Neural cell (in vitro differentiated cells): ENCODE measurements around the gene ADCY4. TPM values are rescaled to one million over a fixed set of nuclear protein-coding genes. Genes with fewer than 3 reads are reported as not detected.

ENCODE experiments used
- H2AFZ ChIP-seq: fragments of 200-600, 300-800 bp; sonication (generic), shearing (Covaris generic); 2 replicates; pipeline ENCODE4 v1.6.0; 2014; ENCODE audit warnings: low read depth, mild to moderate bottlenecking, antibody characterized with exemption, low read length, moderate library complexity
- H3F3A ChIP-seq: fragments of 200-600 bp; shearing (Covaris generic); 2 replicates; pipeline ENCODE4 v1.6.1; 2016; ENCODE audit warnings: mild to moderate bottlenecking, moderate library complexity, mixed read lengths, antibody characterized with exemption, low read length; ENCODE audit not compliant: insufficient read depth, poor library complexity, severe bottlenecking
- H3K27ac ChIP-seq: fragments of 200-600, 300-800 bp; sonication (generic), shearing (Covaris generic); 2 replicates; pipeline ENCODE4 v1.5.1; 2014; ENCODE audit warnings: mild to moderate bottlenecking, low read length, moderate library complexity
- H3K27me3 ChIP-seq: fragments of 300-800, 200-600 bp; sonication (generic), shearing (Covaris generic); 2 replicates; pipeline ENCODE4 v1.6.0; 2014; ENCODE audit warnings: mild to moderate bottlenecking, low read depth, low read length, moderate library complexity; ENCODE audit not compliant: insufficient read depth
- H3K36me3 ChIP-seq: fragments of 300-800, 200-600 bp; sonication (generic), shearing (Covaris generic); 2 replicates; pipeline ENCODE4 v1.5.1; 2014; ENCODE audit warnings: mild to moderate bottlenecking, antibody characterized with exemption, low read length, moderate library complexity; ENCODE audit not compliant: insufficient read depth
- H3K4me2 ChIP-seq: fragments of 300-800, 200-600 bp; sonication (generic), shearing (Covaris generic); 2 replicates; pipeline ENCODE4 v1.6.0; 2014; ENCODE audit warnings: mild to moderate bottlenecking, low read length
- H3K4me3 ChIP-seq: fragments of 300-800, 200-600 bp; sonication (generic), shearing (Covaris generic); 2 replicates; pipeline ENCODE4 v1.5.1; 2014; ENCODE audit warnings: mild to moderate bottlenecking, low read length, moderate library complexity
- H3K79me2 ChIP-seq: fragments of 200-600 bp; shearing (Covaris generic); replicated peaks from 2 replicates; pipeline ENCODE4 v1.6.0; 2014; ENCODE audit warnings: mild to moderate bottlenecking, low read length, moderate library complexity; ENCODE audit not compliant: insufficient read depth
- H3K9ac ChIP-seq: fragments of 300-800, 200-600 bp; sonication (generic), shearing (Covaris generic); 2 replicates; pipeline ENCODE4 v1.6.1; 2016; ENCODE audit warnings: mild to moderate bottlenecking, low read length, mixed read lengths
- H3K9me2 ChIP-seq: fragments of 200-600 bp; shearing (Covaris generic); 2 replicates; pipeline ENCODE4 v1.6.1; 2016; ENCODE audit warnings: mild to moderate bottlenecking, low read length, mixed read lengths; ENCODE audit not compliant: insufficient read depth
- H3K9me3 ChIP-seq: fragments of 200-600, 300-800 bp; sonication (generic), shearing (Covaris generic); 2 replicates; pipeline ENCODE4 v1.6.1; 2016; ENCODE audit warnings: mild to moderate bottlenecking, mixed run types, low read length, moderate library complexity, mixed read lengths
- H4K20me1 ChIP-seq: fragments of 200-600 bp; shearing (Covaris generic); 2 replicates; pipeline ENCODE4 v1.6.1; 2016; ENCODE audit warnings: mild to moderate bottlenecking, mixed run types; ENCODE audit not compliant: insufficient read depth
- EP300 ChIP-seq: fragments of 450-650 bp; conservative IDR thresholded peaks from 2 replicates; pipeline ENCODE4 v1.6.1; 2014; ENCODE audit warnings: antibody characterized with exemption, mild to moderate bottlenecking, moderate library complexity; ENCODE audit not compliant: poor library complexity, severe bottlenecking
- EZH2 ChIP-seq: fragments of 200-600, 300-800 bp; shearing (Covaris generic), sonication (generic); IDR thresholded peaks from 2 replicates; pipeline ENCODE4 v1.6.1; 2014; ENCODE audit warnings: antibody characterized with exemption, low read length, borderline replicate concordance, mild to moderate bottlenecking; ENCODE audit not compliant: insufficient read depth, poor library complexity, severe bottlenecking
- MXI1 ChIP-seq: fragments of 450-650 bp; conservative IDR thresholded peaks from 2 replicates; pipeline ENCODE4 v1.6.1; 2014; ENCODE audit warnings: antibody characterized with exemption, mild to moderate bottlenecking; ENCODE audit not compliant: poor library complexity, severe bottlenecking
- POLR2AphosphoS5 ChIP-seq: IDR thresholded peaks from 2 replicates; pipeline ENCODE4 v1.6.1; 2012
- RAD21 ChIP-seq: fragments of 450-650 bp; conservative IDR thresholded peaks from 2 replicates; pipeline ENCODE4 v1.6.1; 2014; ENCODE audit warnings: antibody characterized with exemption, mild to moderate bottlenecking, moderate library complexity
- REST ChIP-seq: IDR thresholded peaks from 2 replicates; pipeline ENCODE4 v1.6.1; 2012; ENCODE audit warnings: borderline replicate concordance
- SMC3 ChIP-seq: fragments of 450-650 bp; conservative IDR thresholded peaks from 2 replicates; pipeline ENCODE4 v1.6.1; 2014; ENCODE audit warnings: antibody characterized with exemption, mild to moderate bottlenecking, moderate library complexity; ENCODE audit not compliant: poor library complexity
- TAF1 ChIP-seq: IDR thresholded peaks from 2 replicates; pipeline ENCODE4 v1.6.1; 2012; ENCODE audit warnings: low read depth
- polyA plus RNA-seq: library from polyadenylated mRNA; depleted of rRNA; stranded (reverse); fragments of >200 nt; gene quantifications from 2 replicates; pipeline ENCODE4 v1.2.3, GENCODE V29; 2014
- TF ChIP-seq, protein P1 (sequence below): fragments of 450-650 bp; IDR thresholded peaks from 2 replicates; pipeline ENCODE4 v1.5.1; 2014; ENCODE audit warnings: antibody characterized with exemption, mild to moderate bottlenecking, moderate library complexity; ENCODE audit not compliant: poor library complexity, severe bottlenecking

Gene ADCY4
- polyA plus RNA-seq, 1 donor from 2014 or later: not detected

- H3K27me3 ChIP-seq: no peaks in the 10 kb centered on the region
- no peaks in the 10 kb centered on the region for H3F3A ChIP-seq
- no peaks in the 10 kb centered on the region for H3K9me2 ChIP-seq
- TF ChIP-seq SMC3: no peak
- TF ChIP-seq TAF1: no peak
- TF ChIP-seq EP300: no peak
- TF ChIP-seq EZH2: no peak
- no peak for TF ChIP-seq RAD21
- TF ChIP-seq REST: no peak
- TF ChIP-seq, protein P1, sequence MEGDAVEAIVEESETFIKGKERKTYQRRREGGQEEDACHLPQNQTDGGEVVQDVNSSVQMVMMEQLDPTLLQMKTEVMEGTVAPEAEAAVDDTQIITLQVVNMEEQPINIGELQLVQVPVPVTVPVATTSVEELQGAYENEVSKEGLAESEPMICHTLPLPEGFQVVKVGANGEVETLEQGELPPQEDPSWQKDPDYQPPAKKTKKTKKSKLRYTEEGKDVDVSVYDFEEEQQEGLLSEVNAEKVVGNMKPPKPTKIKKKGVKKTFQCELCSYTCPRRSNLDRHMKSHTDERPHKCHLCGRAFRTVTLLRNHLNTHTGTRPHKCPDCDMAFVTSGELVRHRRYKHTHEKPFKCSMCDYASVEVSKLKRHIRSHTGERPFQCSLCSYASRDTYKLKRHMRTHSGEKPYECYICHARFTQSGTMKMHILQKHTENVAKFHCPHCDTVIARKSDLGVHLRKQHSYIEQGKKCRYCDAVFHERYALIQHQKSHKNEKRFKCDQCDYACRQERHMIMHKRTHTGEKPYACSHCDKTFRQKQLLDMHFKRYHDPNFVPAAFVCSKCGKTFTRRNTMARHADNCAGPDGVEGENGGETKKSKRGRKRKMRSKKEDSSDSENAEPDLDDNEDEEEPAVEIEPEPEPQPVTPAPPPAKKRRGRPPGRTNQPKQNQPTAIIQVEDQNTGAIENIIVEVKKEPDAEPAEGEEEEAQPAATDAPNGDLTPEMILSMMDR: no peak
- no peak for TF ChIP-seq POLR2AphosphoS5
- TF ChIP-seq MXI1: no peak
- H2AFZ ChIP-seq: no peak overlapping the region
- H3K9ac ChIP-seq: no peak overlapping the region
- H3K4me2 ChIP-seq: no peak overlapping the region
- no peaks in the 10 kb centered on the region for H3K79me2 ChIP-seq
- no peak overlapping the region for H3K27ac ChIP-seq
- no peak overlapping the region for H3K4me3 ChIP-seq
- H3K9me3 ChIP-seq: no peaks in the 10 kb centered on the region
- H4K20me1 ChIP-seq: no peaks in the 10 kb centered on the region
- no peaks in the 10 kb centered on the region for H3K36me3 ChIP-seq
Observed at GRCh38 chr14:24377126-24377525, 42.3 kb upstream of the ADCY4 start.

DNA sequence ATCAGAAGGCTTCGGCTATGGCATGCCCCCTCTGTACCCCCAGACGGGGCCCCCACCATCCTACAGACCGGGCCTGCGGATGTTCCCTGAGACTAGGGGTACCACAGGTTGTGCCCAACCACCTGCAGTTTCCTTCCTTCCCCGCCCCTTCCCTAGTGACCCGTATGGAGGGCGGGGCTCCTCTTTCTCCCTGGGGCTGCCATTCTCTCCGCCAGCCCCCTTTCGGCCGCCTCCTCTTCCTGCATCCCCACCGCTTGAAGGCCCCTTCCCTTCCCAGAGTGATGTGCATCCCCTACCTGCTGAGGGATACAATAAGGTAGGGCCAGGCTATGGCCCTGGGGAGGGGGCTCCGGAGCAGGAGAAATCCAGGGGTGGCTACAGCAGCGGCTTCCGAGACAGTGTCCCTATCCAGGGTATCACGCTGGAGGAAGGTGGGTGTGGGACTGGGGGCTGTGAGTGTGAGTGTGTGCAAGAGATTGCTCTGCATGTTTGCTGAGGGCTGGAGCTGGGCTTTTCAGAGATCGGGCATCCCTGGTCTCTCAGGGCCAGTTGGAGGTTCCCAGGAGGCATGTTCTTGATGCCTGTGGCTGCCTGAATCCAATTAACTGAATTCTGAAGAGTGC lies 41.7 kb upstream of the ADCY4 start:
- Histone ChIP-seq H3K9me3 (no peaks in the 10 kb centered on the region), H4K20me1 (no peaks in the 10 kb centered on the region), H3K9me2 (no peaks in the 10 kb centered on the region), H3K4me2 (no peak overlapping the region), H3K9ac (no peak overlapping the region), H3F3A (no peaks in the 10 kb centered on the region), H3K36me3 (no peaks in the 10 kb centered on the region), H3K27me3 (no peaks in the 10 kb centered on the region), H3K4me3 (no peak overlapping the region), H2AFZ (no peak overlapping the region), H3K79me2 (no peaks in the 10 kb centered on the region), H3K27ac (no peak overlapping the region)
- no peak for TF ChIP-seq MXI1
- TF ChIP-seq TAF1: no peak
- no peak for TF ChIP-seq REST
- TF ChIP-seq EP300: no peak
- TF ChIP-seq, protein P1: no peak
- no peak for TF ChIP-seq POLR2AphosphoS5
